Esophagus squamous epithelium (tissue), 5 donors: ENCODE results near the gene MUSTN1. TPM values are rescaled to one million over a fixed set of nuclear protein-coding genes. Genes with fewer than 3 reads are reported as not detected.

Source experiments
- DNase-seq: peaks from one replicate; lab custom pipeline; 2025; lab: John Stamatoyannopoulos, UW
- H3K27ac ChIP-seq, 4 donors: fragments of 200-600 bp; sonication (generic); one replicate each; pipeline ENCODE4 v1.5.1; 2016 to 2019; ENCODE audit warnings: mild to moderate bottlenecking in 1 of 4
- H3K27me3 ChIP-seq, 4 donors: fragments of 200-600 bp; sonication (generic); 1 replicate in 3 of 4; 2 replicates in 1 of 4; pipeline versions ENCODE4 v1.5.1 to v1.6.0; 2017 to 2021; ENCODE audit warnings: antibody characterized with exemption in 1 of 4
- H3K36me3 ChIP-seq, 3 donors: fragments of 200-600 bp; sonication (generic); one replicate each; pipeline ENCODE4 v1.5.1; 2016 to 2019
- H3K4me1 ChIP-seq, 3 donors: fragments of 200-600 bp; sonication (generic); one replicate each; pipeline ENCODE4 v1.5.1; 2017 to 2019
- H3K4me3 ChIP-seq, 4 donors: fragments of 200-600 bp; sonication (generic); 1 replicate in 3 of 4; 2 replicates in 1 of 4; pipeline ENCODE4 v1.5.1; 2016 to 2019; ENCODE audit warnings: mild to moderate bottlenecking in 2 of 4, moderate library complexity in 1 of 4
- H3K9me3 ChIP-seq, 3 donors: fragments of 200-600 bp; sonication (generic); one replicate each; pipeline ENCODE4 v1.5.1; 2016 to 2019
- CTCF ChIP-seq, 6 experiments: fragments of 450-650 bp in 4 of 6; fragments of 200-600 bp in 2 of 6; sonication (generic) in 2 of 6; IDR thresholded peaks; one replicate each; pipeline ENCODE4 v1.5.1; 2016 to 2019; ENCODE audit warnings: antibody characterized with exemption in 6 of 6, mild to moderate bottlenecking in 4 of 6, moderate library complexity in 4 of 6
- POLR2A ChIP-seq, 4 donors: fragments of 450-650 bp; IDR thresholded peaks; one replicate each; pipeline ENCODE4 v1.6.1; 2017; ENCODE audit warnings: antibody characterized with exemption in 4 of 4, mild to moderate bottlenecking in 4 of 4, moderate library complexity in 3 of 4
- WGBS, 2 donors: methylation state at CpG; one replicate each; pipeline ENCODE4 v1.1.5; 2018; 5-methylcytosine and 5-hydroxymethylcytosine counted together
- intact Hi-C: fragments of 100-400 bp; cut with DNase I; formaldehyde crosslinking; loops from one replicate; pipeline ENCODE4 v1.15.0; 2022
- total RNA-seq, 4 donors: library from RNA; depleted of rRNA; stranded (reverse); fragments of >200 nt; gene quantifications; one replicate each; pipeline ENCODE4 v1.1.0, GENCODE V29; 2016
- donor health status: DM: yes; HTN: yes; CAD: no.

MUSTN1 gene
- total RNA-seq, 4 donors from 2014 or later, result 4.2 to 15.7 (median 5.7) TPM; not detected in 1

- WGBS, 2 donors, result 76 to 81% methylated on average over 15 to 18 of the region's 18 CpGs
- H3K9me3 ChIP-seq, result no peaks in the 10 kb centered on the region
- H3K27me3 ChIP-seq, result no peaks in the 10 kb centered on the region
- no peak for TF ChIP-seq CTCF (IDR thresholded peaks at IDR 0.05)
- TF ChIP-seq POLR2A (IDR thresholded peaks at IDR 0.05), result no peak
- intact Hi-C loops, result no loop called here
- H3K36me3 ChIP-seq, result peaks cover 0 to 56% (median under 1%) of the 10 kb centered on the region in 3 donors
- H3K4me1 ChIP-seq, result peaks cover 0 to 67% (median 37%) of the 10 kb centered on the region in 3 donors
- H3K27ac ChIP-seq, result peak overlapping the region; percentile 46 to 92 (median 78)
- no peak overlapping the region for H3K4me3 ChIP-seq
- no peak for DNase-seq
These were observed 9.6 kb upstream of the MUSTN1 start for GRCh38 chr3:52844290-52844975.

GRCh38 chr3:52843881-52844280 lies 9.1 kb upstream of the MUSTN1 start:
- Histone ChIP-seq H3K4me1 (peaks cover 0 to 64% (median 37%) of the 10 kb centered on the region in 3 donors), H3K4me3 (no peak overlapping the region), H3K27ac (peak overlapping the region; percentile 46 to 92 (median 78))

GRCh38 chr3:52843108-52843865 lies 8.5 kb upstream of the MUSTN1 start:
- WGBS, 2 donors, result 75 to 78% methylated on average over 5 to 13 of the region's 20 CpGs
- no peaks in the 10 kb centered on the region for H3K27me3 ChIP-seq
- H3K9me3 ChIP-seq, result no peaks in the 10 kb centered on the region
- no peak overlapping the region for H3K4me3 ChIP-seq
- TF ChIP-seq POLR2A (IDR thresholded peaks at IDR 0.05) (no peak), CTCF (IDR thresholded peaks at IDR 0.05) (no peak)
- H3K27ac ChIP-seq, result peak overlapping the region; percentile 46 to 92 (median 78)
- DNase-seq, result no peak
- H3K36me3 ChIP-seq, result peaks cover 0 to 54% (median 0%) of the 10 kb centered on the region in 3 donors
- intact Hi-C loops, result no loop called here
- peaks cover 0 to 58% (median 34%) of the 10 kb centered on the region in 3 donors for H3K4me1 ChIP-seq

More at GRCh38 chr3:52843881-52844280, 9.1 kb upstream of the MUSTN1 start:
- no peak for DNase-seq
- TF ChIP-seq CTCF (IDR thresholded peaks at IDR 0.05) (no peak), POLR2A (IDR thresholded peaks at IDR 0.05) (no peak)
- intact Hi-C loops, result no loop called here
- 100% methylated on average over 1 of the region's 2 CpGs for WGBS, 2 donors
- peaks cover 0 to 56% (median 0%) of the 10 kb centered on the region in 3 donors for H3K36me3 ChIP-seq
- no peaks in the 10 kb centered on the region for H3K9me3 ChIP-seq
- H3K27me3 ChIP-seq, result no peaks in the 10 kb centered on the region

- WGBS, 2 donors, result 78 to 88% methylated on average over 4 to 5 of the region's 7 CpGs
- peaks cover 0 to 55% (median 33%) of the 10 kb centered on the region in 3 donors for H3K4me1 ChIP-seq
These were observed 7.6 kb upstream of the MUSTN1 start for GRCh38 chr3:52842424-52842823.

More at GRCh38 chr3:52842424-52842823, 7.6 kb upstream of the MUSTN1 start:
- Histone ChIP-seq H3K9me3 (no peaks in the 10 kb centered on the region), H3K4me3 (no peak overlapping the region), H3K36me3 (peaks cover 0 to 49% (median 0%) of the 10 kb centered on the region in 3 donors), H3K27ac (peak overlapping the region in 3 of 4 donors; percentile 16 to 92 (median 79)), H3K27me3 (no peaks in the 10 kb centered on the region)
- intact Hi-C loops, result no loop called here
- DNase-seq, result no peak
- no peak for TF ChIP-seq CTCF (IDR thresholded peaks at IDR 0.05)
- TF ChIP-seq POLR2A (IDR thresholded peaks at IDR 0.05), result no peak
